Hepatocyte (in vitro differentiated cells): ENCODE results near the gene DNAJB11.

Experiments
- EZH2phosphoT487 ChIP-seq: fragments of 200-600 bp; sonication (generic); IDR thresholded peaks from one replicate; pipeline ENCODE4 v1.6.1; 2018; ENCODE audit warnings: antibody characterized with exemption, mild to moderate bottlenecking, low read depth, moderate library complexity; ENCODE audit not compliant: unreplicated experiment, severe bottlenecking
- TF ChIP-seq, protein P1 (sequence below): fragments of 200-600 bp; sonication (generic); IDR thresholded peaks from 2 replicates; pipeline ENCODE4 v1.5.1; 2016; ENCODE audit warnings: antibody characterized with exemption, mild to moderate bottlenecking; ENCODE audit not compliant: poor library complexity

DNA sequence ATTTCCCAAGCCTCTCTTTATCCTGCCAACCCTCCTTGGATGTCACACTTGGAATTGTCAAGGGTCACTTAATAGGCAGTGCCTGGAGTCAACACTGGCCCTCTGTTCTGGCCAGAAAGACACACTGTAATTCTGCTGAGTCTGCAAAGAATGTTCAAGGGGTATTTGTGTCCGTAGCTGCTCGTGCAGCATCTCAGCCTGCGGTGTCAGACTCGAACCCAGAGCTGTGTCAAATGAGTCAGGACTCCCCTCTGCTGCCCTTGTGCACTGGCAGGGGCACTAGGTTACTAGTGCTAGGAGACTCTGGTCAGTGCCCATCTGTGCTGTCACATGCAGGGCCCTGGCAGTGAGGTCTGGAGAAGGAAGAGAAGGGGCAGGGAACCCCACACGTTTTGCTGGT lies 41.5 kb downstream of the DNAJB11 start:
- TF ChIP-seq, protein P1, sequence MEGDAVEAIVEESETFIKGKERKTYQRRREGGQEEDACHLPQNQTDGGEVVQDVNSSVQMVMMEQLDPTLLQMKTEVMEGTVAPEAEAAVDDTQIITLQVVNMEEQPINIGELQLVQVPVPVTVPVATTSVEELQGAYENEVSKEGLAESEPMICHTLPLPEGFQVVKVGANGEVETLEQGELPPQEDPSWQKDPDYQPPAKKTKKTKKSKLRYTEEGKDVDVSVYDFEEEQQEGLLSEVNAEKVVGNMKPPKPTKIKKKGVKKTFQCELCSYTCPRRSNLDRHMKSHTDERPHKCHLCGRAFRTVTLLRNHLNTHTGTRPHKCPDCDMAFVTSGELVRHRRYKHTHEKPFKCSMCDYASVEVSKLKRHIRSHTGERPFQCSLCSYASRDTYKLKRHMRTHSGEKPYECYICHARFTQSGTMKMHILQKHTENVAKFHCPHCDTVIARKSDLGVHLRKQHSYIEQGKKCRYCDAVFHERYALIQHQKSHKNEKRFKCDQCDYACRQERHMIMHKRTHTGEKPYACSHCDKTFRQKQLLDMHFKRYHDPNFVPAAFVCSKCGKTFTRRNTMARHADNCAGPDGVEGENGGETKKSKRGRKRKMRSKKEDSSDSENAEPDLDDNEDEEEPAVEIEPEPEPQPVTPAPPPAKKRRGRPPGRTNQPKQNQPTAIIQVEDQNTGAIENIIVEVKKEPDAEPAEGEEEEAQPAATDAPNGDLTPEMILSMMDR = no peak
- TF ChIP-seq EZH2phosphoT487 = no peak
